Activated CD4-positive, alpha-beta T cell treated with anti-CD3 and anti-CD28 coated beads for 48 hours (primary cell): Measurements from ENCODE around the gene CCDC13.
"Not testable (repeated sequence)": the region's sequence is repeated elsewhere in the genome, so short reads cannot be mapped to it uniquely, and the experiment has no call there.

Experiments
- DNase-seq: peaks from one replicate; pipeline ENCODE4 v3.0.0-alpha.2; 2020

Gene CCDC13

DNA sequence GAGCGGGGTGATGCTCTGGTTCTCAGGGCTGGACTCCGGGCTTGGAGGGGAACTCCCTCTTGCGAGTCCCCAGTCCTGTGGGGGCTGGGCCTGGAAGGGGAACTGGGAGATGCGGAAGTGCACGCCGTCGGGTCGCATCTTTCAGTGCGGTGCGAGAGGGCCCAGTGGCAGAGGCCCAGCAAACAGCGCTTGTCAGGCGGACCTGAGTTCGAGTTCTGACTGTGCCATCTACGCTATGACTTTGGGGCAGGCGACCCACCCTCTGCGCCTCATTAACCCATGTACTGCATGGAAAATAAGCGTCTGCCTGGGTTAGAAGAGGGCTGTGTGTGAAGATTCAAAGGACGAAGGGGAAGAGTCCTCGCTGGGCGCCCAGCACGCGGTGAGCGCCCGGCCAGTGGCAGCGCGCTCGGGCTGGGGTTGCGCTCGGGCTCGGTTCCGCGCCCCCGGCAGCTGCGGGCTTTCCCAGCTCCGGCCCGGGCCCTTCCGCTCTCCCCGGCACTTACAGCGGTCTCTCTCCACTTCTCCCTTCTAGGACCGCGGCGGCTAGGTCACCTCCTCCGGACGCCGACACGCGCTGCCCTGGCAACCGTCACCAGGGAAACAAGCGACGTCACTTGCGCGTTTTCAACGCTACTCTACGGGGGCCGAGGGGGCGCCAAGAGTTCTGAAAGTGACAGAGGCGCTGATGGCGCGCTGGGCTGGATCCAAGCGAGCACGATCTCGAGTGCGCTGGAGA, at the start of gene CCDC13:
TSS of gene CCDC13 (minus strand) at position 584 of the 739 bp plus-strand sequence. CDS start 14,908 bp downstream, outside the sequence.
- DNase-seq: peak; percentile 95

DNA sequence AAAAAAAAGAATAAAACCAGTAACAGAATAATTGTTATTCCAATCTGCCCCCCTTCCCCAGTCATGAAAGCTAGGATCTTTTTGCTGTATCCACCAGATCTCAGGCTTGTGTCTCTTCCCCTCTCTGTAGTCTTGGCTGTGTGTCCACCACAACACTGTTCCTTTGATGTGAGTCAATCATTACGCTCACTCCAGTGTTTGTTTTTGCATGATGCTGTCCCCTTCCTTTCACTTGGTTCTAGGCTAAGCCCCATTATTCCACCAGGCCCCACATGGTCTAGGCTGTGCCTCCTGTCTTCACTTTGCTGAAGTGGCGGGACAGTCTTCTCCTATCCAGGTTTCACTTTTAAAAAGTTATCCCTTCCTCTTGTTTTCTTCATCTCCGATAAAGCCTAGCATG, 49.8 kb upstream of the CCDC13 start:
- no peak for DNase-seq

DNA sequence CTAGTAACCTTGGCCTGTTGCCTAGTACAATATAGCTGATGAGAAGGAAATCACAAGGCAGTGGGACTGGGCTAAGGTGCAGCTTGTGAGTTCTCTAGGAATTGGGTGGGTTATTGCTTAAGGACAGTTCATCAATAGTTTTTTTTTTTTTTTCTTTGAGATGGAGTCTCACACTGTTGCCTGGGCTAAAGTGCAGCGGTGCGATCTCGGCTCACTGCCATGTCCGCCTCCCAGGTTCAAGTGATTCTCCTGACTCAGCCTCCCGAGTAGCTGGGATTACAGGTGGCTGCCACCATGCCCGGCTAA, 47.6 kb upstream of the CCDC13 start:
- DNase-seq: no peak

GRCh38 chr3:42819351-42819965, 46.4 kb upstream of the CCDC13 start:
- DNase-seq: no peak

DNA sequence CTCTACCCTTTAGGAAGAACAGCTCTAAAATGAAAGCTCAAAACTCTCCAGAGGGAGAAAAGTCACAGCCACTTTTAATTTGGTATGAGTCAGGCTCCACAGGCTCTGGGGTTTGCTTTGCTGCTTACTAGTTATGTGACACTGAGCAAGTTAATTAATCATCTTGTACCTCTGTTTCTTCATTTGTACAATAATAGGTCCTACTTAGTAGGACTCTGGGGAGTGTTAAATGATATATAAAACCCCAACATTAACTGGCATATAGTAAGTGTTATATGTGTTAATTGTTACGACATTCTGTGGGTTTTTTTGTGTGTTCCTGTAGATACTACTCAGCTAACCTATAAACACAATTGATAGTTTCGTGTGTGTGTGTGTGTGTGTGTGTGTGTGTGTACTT, 42.8 kb upstream of the CCDC13 start:
- no peak for DNase-seq

GRCh38 chr3:42814914-42815507, 42.0 kb upstream of the CCDC13 start:
- DNase-seq: no peak

DNA sequence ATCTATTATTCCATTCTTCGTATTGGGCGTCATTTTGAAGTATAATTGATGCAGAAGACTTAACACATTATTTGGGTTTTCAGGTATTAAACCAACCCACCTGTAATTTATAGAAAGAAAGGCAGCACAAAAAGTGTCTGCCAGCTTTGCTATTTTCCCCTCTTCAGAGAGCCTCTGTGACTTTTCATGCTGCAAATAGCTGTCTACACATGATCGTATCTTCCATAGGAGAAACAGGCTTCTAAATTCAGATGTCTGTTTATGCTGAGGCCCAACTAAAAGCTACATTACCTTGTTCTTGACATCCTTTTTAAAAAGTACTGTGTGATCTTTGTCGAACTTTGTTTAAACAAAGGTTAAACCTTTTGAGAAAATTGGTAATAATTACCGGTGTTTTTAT, 41.2 kb upstream of the CCDC13 start:
- DNase-seq: no peak

DNA sequence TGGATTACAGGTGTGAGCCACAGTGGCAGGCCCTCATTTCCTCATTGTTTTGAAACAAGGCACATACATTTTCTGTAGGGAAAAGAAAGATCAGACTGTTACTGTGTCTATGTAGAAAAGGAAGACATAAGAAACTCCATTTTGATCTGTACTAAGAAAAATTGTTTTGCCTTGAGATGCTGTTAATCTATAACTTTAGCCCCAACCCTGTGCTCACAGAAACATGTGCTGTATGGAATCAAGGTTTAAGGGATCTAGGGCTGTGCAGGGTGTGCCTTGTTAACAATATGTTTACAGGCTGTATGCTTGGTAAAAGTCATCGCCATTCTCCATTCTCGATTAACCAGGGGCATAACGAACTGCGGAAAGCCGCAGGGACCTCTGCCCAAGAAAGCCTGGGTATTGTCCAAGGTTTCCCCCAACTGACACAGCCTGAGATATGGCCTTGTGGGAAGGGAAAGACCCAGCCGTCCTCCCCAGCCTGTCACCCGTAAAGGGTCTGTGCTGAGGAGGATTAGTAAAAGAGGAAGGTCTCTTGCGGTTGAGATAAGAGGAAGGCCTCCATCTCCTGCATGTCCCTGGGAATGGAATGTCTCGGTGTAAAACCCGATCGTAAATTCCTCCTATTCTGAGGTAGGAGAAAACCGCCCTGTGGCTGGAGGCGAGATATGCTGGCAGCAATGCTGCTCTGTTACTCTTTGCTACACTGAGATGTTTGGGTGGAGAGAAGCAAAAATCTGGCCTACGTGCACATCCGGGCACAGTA, 38.2 kb upstream of the CCDC13 start:
- DNase-seq: not testable (repeated sequence)

GRCh38 chr3:42810706-42811105, 37.7 kb upstream of the CCDC13 start:
- not testable (repeated sequence) for DNase-seq

GRCh38 chr3:42809202-42809601, 36.1 kb upstream of the CCDC13 start, which contains the start of gene ACKR2:
TSS of gene ACKR2 (plus strand) at chr3:42809445. CDS start at chr3:42864503, 55,058 bp downstream.
- no peak for DNase-seq

- no peak for DNase-seq
Measured at GRCh38 chr3:42807929-42808328, 34.9 kb upstream of the CCDC13 start.

- DNase-seq: peak; percentile 13
Measured at GRCh38 chr3:42805141-42805821, 32.2 kb upstream of the CCDC13 start.

- no peak for DNase-seq
Measured at GRCh38 chr3:42804831-42805132, 31.7 kb upstream of the CCDC13 start.

DNA sequence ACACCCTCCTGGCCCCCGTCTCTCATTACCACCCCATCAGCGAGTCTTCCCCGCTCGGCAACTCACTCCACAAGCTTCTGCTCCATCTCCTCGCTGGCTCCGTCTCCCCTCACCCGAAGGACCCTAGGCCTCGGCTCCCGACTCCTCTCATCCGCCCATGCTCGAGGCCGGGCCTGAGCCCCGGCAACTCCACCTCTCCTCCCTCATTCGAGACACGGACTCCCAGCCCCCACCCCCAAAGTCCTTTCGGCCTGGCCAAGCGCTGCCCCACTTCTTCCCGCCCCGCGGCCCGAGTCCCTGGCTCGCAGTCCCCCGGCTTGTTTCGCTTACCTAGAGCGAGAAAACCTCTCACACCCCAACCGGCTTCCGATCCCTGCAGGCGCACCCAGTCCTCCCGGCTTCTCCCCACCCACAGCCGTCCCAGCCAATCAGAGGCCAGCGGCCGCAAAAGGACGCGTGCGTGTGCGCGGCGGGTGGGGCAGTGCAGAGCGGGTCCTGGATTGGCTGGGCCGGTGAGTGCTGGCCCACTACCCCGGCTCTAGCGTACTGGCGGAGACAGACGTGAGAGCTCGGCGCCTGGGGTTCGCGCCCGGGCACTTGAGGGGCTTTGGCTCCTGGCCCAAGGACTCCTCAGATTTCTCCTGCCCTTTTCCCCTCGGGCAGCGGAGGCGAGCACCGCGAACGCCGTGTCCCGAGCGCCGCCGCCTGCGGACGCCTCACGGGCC, 31.2 kb upstream of the CCDC13 start, which contains the start of gene HIGD1A:
TSS of gene HIGD1A (minus strand) at position 385 of the 725 bp plus-strand sequence. CDS start 10,237 bp downstream, outside the sequence.
- DNase-seq: peak; percentile 96

- DNase-seq: peak; percentile 5
Measured at GRCh38 chr3:42803414-42804105, 30.5 kb upstream of the CCDC13 start.

GRCh38 chr3:42802876-42803413, 29.9 kb upstream of the CCDC13 start:
- DNase-seq: no peak

DNA sequence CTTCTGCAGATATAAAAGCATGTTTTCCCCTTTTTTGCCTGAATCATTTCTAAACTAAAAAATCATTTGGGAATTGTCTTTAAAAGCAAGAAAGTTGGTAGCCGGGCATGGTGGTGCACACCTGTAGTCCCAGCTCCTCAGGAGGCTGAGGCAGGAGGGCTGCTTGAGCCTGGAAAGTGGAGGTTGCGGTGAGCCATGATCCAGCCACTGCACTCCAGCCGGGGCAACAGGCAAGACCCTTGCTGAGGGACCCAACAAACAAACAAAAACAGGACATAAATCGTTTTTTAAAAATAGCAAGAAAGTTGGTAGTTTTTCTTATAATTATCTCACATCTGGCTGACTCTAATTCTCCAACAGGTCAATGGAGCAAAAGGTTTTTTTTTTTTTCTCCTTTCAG, 28.7 kb upstream of the CCDC13 start:
- no peak for DNase-seq

- DNase-seq: no peak
Measured at GRCh38 chr3:42801048-42801620, 28.1 kb upstream of the CCDC13 start.

- DNase-seq: no peak
Measured at GRCh38 chr3:42800251-42800650, 27.2 kb upstream of the CCDC13 start.

DNA sequence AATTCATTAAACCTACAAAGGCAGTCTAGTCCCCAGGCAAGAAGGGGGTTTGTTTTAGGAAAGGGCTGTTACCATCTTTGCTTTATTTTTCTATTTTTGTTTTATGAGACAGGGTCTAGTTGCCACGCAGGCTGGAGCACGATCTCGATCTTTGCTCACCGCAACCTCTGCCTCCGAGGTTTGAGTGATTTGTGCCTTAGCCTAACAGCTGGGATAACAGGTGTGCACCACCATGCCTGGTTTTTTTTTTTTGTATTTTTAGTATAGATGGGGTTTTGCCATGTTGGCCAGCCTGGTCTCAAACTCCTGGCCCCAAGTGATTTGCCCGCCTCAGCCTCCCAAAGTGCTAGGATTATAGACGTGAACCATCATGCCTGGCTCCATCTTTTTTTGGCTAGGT, 26.3 kb upstream of the CCDC13 start:
- DNase-seq: no peak

- DNase-seq: no peak
Measured at GRCh38 chr3:42796332-42796885, 23.4 kb upstream of the CCDC13 start.
